ENCODE results near the gene CACNG4.

- TF ChIP-seq CTCF (conservative IDR thresholded peaks at IDR 0.05; ENCODE audit: low read length) = no peak
- no peak for TF ChIP-seq EZH2phosphoT487 (IDR thresholded peaks at IDR 0.05; ENCODE audit: borderline replicate concordance)
Observed at GRCh38 chr17:67074781-67075180, 110.3 kb downstream of the CACNG4 start.
